ENCODE results near the gene PARN. TPM values are rescaled to one million over a fixed set of nuclear protein-coding genes. Genes with fewer than 3 reads are reported as not detected.

Gene PARN
- total RNA-seq, 1 experiment from 2014 or later = 42.5 TPM

DNA sequence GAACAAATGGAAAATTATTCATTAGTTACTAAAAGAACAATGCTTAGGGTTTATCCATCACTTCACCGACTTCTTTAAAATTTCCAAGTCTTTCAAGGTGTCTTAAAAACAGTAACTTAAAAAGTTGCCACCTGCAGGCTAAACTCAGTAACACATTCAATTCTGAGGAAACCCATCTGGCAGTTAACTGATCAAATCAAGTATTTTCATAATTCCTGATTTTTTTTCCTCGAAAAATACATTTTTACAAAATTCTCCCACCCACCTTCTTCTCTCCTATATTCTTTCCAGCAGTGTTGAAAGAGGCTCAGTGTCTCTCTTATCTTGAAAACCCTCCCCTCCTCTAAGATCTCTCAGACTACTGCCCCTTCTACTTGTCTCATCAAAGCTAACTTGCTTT lies 29.9 kb downstream of the PARN start:
- Histone ChIP-seq H3K9me2 (ENCODE audit: insufficient read depth) (no peaks in the 10 kb centered on the region), H3K36me3 (ENCODE audit: control insufficient read depth in 1 of 2, insufficient read depth in 2 of 2, low read length in 2 of 2) (peaks cover 22 to 36% of the 10 kb centered on the region in 2 experiments), H3K4me1 (ENCODE audit: control insufficient read depth in 1 of 2, insufficient read depth in 2 of 2, low read length in 2 of 2) (no peaks in the 10 kb centered on the region), H3K27me3 (ENCODE audit: insufficient read depth, low read length) (no peaks in the 10 kb centered on the region), H3K4me2 (ENCODE audit: low read length) (no peak overlapping the region), H3K9ac (ENCODE audit: low read length) (no peak overlapping the region), H3K4me3 (replicated peaks in 1 of 2; ENCODE audit: low read depth in 1 of 2, low read length in 2 of 2) (no peak overlapping the region), H2AFZ (ENCODE audit: low read depth, low read length, poor library complexity, severe bottlenecking) (no peak overlapping the region), H4K20me1 (ENCODE audit: insufficient read depth) (no peaks in the 10 kb centered on the region), H3K27ac (ENCODE audit: low read depth, low read length) (no peak overlapping the region), H3K79me2 (ENCODE audit: insufficient read depth, low read length) (0 out of 2 replicates have a peak, but pooled peaks cover 3% of the 10 kb centered on the region), H3K9me3 (ENCODE audit: control insufficient read depth in 1 of 2, insufficient read depth in 1 of 2, low read depth in 1 of 2, low read length in 2 of 2) (no peaks in the 10 kb centered on the region)
- TF ChIP-seq FOSL1 (IDR thresholded peaks at IDR 0.05; ENCODE audit: low read depth) (no peak), EZH2 (IDR thresholded peaks at IDR 0.05) (no peak)
- TF ChIP-seq, protein P1, sequence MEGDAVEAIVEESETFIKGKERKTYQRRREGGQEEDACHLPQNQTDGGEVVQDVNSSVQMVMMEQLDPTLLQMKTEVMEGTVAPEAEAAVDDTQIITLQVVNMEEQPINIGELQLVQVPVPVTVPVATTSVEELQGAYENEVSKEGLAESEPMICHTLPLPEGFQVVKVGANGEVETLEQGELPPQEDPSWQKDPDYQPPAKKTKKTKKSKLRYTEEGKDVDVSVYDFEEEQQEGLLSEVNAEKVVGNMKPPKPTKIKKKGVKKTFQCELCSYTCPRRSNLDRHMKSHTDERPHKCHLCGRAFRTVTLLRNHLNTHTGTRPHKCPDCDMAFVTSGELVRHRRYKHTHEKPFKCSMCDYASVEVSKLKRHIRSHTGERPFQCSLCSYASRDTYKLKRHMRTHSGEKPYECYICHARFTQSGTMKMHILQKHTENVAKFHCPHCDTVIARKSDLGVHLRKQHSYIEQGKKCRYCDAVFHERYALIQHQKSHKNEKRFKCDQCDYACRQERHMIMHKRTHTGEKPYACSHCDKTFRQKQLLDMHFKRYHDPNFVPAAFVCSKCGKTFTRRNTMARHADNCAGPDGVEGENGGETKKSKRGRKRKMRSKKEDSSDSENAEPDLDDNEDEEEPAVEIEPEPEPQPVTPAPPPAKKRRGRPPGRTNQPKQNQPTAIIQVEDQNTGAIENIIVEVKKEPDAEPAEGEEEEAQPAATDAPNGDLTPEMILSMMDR (IDR thresholded peaks at IDR 0.05 in 2 of 3, conservative IDR thresholded peaks at IDR 0.05 in 1 of 3; ENCODE audit: borderline replicate concordance in 1 of 3, insufficient read depth in 1 of 3, low read depth in 2 of 3, low read length in 2 of 3) = peak; percentile 23 to 59 (median 45); a peak in 5 of 6 replicates
- RAD21 ChIA-PET (ENCODE audit: low non-redundant PET in 1 of 2, low total read pairs in 2 of 2, uncharacterized antibody in 2 of 2, unreplicated experiment in 2 of 2) = no interaction called here
- BruUV-seq (replicated peaks) = no TSS peak
- POLR2A ChIA-PET = no interaction called here
- peak; percentile 61; the same call in 1 of the 2 replicates for ATAC-seq
- DNase-seq (ENCODE audit: low read depth, low spot score) = peak; percentile 10
- intact Hi-C loops (cut with micrococcal nuclease) = loop anchor here (2.0 to 10.0 kb wide), 3 partner anchors 55 to 351 kb away; no protein-coding TSS in a partner anchor
- CTCF ChIA-PET = no interaction called here

DNA sequence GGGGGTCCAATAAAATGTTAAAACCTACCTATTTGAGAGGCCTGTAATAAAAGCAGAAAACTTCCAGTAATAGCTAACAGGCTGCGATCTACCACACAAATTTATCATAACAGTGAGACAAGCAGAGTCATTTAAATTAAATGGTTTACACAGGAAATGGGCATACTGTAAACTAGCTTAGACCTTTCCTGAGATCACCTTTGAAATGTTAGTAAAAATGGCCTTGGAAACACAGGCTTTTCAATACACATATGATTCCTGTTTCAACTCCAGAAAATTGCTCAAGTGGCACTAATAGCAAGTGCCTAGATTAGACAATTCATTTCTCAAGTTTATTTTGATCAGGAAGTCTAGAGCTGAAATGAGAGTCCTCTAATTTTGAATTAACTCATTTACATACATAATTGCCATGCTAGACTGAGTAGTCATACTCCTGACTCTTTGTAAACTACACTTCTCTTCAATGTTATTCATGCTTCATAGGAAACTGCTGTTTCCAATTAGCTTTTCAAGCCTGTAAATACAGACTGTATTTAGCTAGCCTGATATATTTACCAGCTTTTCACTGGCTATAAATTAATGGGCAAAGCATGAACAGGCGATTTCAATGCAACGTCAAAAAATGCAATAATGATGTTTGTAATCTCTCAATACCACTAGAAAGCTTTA lies 43.3 kb downstream of the PARN start:
- H3K9me2 ChIP-seq (ENCODE audit: insufficient read depth) = no peaks in the 10 kb centered on the region
- H3K27me3 ChIP-seq (ENCODE audit: insufficient read depth, low read length) = no peaks in the 10 kb centered on the region
- H3K4me1 ChIP-seq (ENCODE audit: control insufficient read depth in 1 of 2, insufficient read depth in 2 of 2, low read length in 2 of 2) = no peaks in the 10 kb centered on the region
- CTCF ChIA-PET = no interaction called here
- H3K4me2 ChIP-seq (ENCODE audit: low read length) = no peak overlapping the region
- BruUV-seq (replicated peaks) = no TSS peak
- H3K9ac ChIP-seq (ENCODE audit: low read length) = no peak overlapping the region
- H3K9me3 ChIP-seq (ENCODE audit: control insufficient read depth in 1 of 2, insufficient read depth in 1 of 2, low read depth in 1 of 2, low read length in 2 of 2) = no peaks in the 10 kb centered on the region
- POLR2A ChIA-PET = no interaction called here
- no peak overlapping the region for H3K27ac ChIP-seq (ENCODE audit: low read depth, low read length)
- RAD21 ChIA-PET (ENCODE audit: low non-redundant PET in 1 of 2, low total read pairs in 2 of 2, uncharacterized antibody in 2 of 2, unreplicated experiment in 2 of 2) = no interaction called here
- DNase-seq (ENCODE audit: low read depth, low spot score) = no peak
- no peaks in the 10 kb centered on the region for H4K20me1 ChIP-seq (ENCODE audit: insufficient read depth)
- no peak for ATAC-seq
- no peak overlapping the region for H3K4me3 ChIP-seq (replicated peaks in 1 of 2; ENCODE audit: low read depth in 1 of 2, low read length in 2 of 2)
- H2AFZ ChIP-seq (ENCODE audit: low read depth, low read length, poor library complexity, severe bottlenecking) = no peak overlapping the region
- intact Hi-C loops (cut with micrococcal nuclease) = no loop called here
- H3K36me3 ChIP-seq (ENCODE audit: control insufficient read depth in 1 of 2, insufficient read depth in 2 of 2, low read length in 2 of 2) = peaks cover 20 to 26% of the 10 kb centered on the region in 2 experiments; a peak in 3 of 4 replicates
- H3K79me2 ChIP-seq (ENCODE audit: insufficient read depth, low read length) = no peaks in the 10 kb centered on the region
- TF ChIP-seq FOSL1 (IDR thresholded peaks at IDR 0.05; ENCODE audit: low read depth) (no peak), CBX3 (IDR thresholded peaks at IDR 0.05; ENCODE audit: low read depth) (no peak), YY1 (IDR thresholded peaks at IDR 0.05; ENCODE audit: extremely low read depth, insufficient replicate concordance, low read depth, low read length) (no peak), SIN3A (IDR thresholded peaks at IDR 0.05; ENCODE audit: low read depth) (no peak), JUND (IDR thresholded peaks at IDR 0.05) (no peak), TCF7L2 (IDR thresholded peaks at IDR 0.05; ENCODE audit: borderline replicate concordance, extremely low read depth, insufficient read depth, insufficient read length) (no peak), ZFX (IDR thresholded peaks at IDR 0.05) (no peak), POLR2A (IDR thresholded peaks at IDR 0.05; ENCODE audit: borderline replicate concordance, extremely low read depth, insufficient read depth, insufficient read length) (no peak)
- TF ChIP-seq, protein P2, sequence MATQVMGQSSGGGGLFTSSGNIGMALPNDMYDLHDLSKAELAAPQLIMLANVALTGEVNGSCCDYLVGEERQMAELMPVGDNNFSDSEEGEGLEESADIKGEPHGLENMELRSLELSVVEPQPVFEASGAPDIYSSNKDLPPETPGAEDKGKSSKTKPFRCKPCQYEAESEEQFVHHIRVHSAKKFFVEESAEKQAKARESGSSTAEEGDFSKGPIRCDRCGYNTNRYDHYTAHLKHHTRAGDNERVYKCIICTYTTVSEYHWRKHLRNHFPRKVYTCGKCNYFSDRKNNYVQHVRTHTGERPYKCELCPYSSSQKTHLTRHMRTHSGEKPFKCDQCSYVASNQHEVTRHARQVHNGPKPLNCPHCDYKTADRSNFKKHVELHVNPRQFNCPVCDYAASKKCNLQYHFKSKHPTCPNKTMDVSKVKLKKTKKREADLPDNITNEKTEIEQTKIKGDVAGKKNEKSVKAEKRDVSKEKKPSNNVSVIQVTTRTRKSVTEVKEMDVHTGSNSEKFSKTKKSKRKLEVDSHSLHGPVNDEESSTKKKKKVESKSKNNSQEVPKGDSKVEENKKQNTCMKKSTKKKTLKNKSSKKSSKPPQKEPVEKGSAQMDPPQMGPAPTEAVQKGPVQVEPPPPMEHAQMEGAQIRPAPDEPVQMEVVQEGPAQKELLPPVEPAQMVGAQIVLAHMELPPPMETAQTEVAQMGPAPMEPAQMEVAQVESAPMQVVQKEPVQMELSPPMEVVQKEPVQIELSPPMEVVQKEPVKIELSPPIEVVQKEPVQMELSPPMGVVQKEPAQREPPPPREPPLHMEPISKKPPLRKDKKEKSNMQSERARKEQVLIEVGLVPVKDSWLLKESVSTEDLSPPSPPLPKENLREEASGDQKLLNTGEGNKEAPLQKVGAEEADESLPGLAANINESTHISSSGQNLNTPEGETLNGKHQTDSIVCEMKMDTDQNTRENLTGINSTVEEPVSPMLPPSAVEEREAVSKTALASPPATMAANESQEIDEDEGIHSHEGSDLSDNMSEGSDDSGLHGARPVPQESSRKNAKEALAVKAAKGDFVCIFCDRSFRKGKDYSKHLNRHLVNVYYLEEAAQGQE (IDR thresholded peaks at IDR 0.05; ENCODE audit: low read depth) = no peak
- TF ChIP-seq, protein P3, sequence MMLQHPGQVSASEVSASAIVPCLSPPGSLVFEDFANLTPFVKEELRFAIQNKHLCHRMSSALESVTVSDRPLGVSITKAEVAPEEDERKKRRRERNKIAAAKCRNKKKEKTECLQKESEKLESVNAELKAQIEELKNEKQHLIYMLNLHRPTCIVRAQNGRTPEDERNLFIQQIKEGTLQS (IDR thresholded peaks at IDR 0.05) = no peak
